Activated CD8-positive, alpha-beta memory T cell treated with anti-CD3 and anti-CD28 coated beads for 24 hours (primary cell): ENCODE data around the gene PARD6B.
"Not testable (repeated sequence)": the region's sequence is repeated elsewhere in the genome, so short reads cannot be mapped to it uniquely, and the experiment has no call there.

Source experiments
- DNase-seq: peaks from one replicate; pipeline ENCODE4 v3.0.0-alpha.2; 2020

The PARD6B gene

DNA sequence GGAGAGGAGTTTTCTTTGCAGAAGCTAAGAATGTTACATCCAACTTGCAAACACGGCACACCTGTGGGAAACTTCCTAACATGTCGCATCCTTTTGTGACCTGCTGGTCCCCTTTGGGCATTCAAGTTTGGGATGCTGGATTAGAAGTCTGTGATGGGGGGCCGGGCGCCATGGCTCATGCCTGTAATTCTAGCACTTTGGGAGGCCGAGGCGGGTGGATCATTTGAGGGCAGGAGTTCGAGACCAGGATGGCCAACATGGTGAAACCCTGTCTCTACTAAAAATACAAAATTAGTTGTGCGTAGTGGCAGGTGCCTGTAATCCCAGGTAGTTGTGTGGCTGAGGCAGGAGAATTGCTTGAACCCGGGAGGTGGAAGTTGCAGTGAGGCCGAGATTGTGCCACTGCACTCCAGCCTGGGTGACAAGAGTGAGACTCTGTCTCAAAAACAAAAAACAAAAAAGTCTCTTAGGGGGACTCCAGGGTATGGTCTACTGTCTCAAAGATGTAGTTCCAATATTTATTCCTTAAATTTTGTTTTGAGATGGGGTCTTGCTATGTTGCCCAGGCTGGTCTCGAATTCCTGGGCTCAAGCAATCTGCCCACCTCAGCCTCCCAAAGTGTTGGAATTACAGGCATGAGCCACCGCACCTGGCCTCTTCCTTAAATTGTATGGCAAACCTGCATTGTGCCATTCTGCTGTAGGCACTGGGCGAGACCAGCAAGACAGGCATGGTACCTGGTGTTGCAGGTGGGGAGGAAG, 69.8 kb downstream of the PARD6B start:
- not testable (repeated sequence) for DNase-seq

DNA sequence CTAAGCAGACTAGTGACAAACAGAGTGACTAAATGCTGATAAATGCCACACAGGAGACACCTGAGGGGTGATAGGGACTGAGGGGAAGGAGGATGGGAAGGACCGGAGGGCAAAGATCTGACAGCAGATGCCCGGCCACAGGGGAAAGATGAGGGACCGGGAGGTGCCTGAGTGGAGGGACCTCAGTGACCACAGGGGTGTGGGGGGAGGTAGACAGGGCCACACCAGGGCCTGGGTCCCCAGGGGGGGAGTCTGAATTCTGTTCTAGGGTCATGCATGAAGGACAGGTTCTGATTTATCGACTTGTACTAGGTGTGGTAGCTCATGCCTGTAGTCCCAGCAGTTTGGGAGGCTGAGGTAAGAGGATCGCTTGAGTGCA, 70.4 kb downstream of the PARD6B start:
- no peak for DNase-seq

DNA sequence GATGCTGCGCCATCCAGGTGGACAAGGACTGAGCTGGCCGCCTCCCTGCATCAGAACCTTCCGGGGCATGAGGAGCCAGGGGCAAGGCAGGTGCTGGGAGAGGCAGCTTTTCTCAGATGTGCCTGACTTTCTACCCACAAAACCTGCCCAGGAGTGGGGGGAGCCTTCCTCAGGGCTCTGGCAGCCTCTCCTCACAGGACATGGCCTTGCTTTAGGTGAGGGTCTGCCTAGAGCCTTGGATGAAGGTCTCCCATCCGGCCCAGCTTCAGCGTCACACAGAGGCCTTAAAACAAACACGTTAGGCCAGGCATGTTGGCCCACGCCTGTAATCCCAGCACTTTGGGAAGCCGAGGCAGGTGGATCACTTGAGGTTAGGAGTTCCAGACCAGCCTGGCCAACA, 70.9 kb downstream of the PARD6B start:
- no peak for DNase-seq

DNA sequence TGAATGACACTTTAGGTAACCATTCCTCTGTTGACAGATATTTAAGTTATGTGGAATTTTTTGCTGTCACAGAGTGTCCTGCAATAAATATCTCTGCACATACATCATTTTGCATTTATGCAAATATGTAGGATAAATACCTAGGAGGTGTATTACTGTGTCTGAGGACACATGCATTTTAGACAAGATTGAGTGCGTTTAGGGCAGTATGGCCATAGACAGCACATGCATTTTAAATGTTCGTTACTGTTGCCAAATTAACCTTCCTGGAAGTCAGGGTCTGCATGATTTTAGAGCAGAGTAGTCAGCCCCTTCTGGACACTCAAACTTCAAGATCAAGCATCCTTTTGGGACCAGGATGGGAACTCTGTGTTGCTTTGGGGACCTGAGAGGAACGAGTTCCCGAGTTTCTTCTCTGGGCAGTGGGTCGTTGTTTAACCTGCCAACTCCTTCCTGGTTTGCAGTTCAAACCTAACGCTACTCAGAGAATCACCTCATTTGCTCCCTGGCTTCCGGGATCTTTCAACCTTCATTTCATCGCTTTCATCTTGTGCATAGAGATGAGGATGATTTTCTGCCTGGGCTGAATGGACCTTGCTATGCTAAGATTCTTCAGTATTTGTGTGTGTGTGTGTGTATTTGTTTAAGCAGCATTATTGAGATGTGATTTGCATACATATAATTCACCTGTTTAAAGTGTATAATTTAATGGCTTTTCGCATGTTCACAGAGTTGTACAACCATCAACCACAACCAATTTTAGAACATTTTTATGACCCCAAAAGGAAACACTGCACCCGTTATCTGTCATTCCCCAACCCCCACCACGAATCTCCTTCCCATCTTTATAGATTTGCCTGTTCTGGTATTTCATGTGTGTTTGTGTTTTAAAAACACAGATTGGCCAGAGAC, 73.3 kb downstream of the PARD6B start:
- peak; percentile 66 for DNase-seq

- DNase-seq, result no peak
Measured at GRCh38 chr20:50805349-50805684, 73.9 kb downstream of the PARD6B start.

DNA sequence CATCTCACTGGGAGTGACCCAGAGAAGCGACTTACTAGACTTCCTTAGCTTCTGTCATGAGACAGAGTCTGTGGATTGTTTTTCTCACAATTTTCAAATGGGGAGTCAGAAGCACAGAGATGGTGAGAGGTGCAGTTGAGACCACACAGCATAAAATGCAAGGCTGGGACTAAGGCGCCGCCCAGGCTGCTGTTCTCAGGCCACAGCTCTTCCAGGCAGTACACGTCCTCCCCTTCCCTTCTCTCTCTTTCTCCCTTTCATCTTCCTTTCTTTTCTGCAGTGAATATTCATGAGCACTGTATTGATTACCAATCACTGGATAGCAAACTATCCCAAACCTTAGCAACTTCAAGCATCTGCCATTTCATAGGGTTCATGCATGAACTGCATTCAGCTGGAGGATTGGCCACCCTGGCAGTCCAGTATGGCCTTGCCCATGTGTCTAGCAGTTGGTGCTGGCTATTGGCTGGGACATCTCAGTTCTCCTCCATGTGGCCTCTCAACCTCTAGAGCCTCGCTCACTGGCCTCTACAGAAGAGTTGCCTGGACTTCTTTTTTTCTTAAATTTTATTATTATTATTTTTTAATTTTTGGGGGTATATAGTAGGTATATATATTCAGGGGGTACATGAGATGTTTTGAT, 74.9 kb downstream of the PARD6B start:
- DNase-seq, result no peak
